ENCODE results near the gene CDCA5. TPM values are rescaled to one million over a fixed set of nuclear protein-coding genes. Genes with fewer than 3 reads are reported as not detected.

Gene CDCA5
- total RNA-seq, 1 donor from 2014 or later, result 1.7 TPM

DNA sequence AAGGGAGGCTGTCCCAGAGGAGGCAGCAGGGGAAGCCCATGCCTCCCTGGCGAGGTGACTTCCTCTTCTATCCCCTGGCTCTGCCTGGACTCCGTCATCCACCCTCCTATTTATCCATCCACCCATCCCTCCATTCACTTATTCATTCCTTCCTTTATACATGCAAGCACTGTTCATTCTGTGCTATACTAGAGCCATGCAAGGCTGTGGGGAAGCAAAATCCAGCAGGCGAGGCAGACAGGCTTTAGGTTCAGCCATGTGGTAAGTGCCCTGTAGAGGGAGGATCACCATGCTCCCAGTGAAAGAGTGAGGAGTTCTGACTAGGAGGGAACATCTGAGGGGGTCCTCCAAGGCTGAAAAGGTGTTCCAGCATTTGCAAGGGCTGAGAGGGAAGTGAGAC is 24.3 kb downstream of the CDCA5 start:
- ATAC-seq, result no peak
- peak; percentile 4 for DNase-seq (ENCODE audit: missing footprints)
- intact Hi-C loops (cut with DNase I), result no loop called here

DNA sequence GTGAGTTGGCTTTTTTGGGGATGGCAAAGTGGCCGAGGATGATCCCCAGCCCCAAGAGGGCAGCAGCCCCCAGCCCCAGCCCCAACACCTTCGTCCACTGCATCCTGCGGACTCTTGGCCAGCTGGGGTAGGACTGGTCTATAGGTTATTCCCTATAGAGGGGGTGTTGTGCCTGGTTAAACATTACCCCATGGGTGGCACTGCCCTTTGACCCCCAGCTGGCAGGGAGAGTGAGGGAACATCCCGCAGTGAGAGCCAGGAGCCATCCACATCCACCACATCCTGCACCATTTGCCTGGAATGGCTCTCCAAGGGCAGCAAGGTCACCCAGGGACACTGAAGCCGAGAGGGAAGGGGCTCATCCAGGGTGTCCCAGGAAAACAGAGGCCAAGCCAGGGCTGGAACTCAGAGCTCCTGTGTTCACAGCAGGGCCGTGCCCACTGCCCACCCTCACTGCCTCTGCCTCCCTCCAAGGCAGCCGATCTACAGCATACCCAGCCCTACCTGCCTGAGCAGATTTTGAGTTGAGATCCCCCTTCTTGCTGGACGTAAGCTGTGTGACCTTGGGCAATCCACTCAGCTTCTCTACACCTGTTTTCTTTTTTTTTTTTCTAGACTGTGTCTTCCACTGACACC is 25.3 kb downstream of the CDCA5 start, which contains the start of gene NAALADL1:
Gene NAALADL1, minus strand, starts transcription at position 135 of the 636 bp plus-strand sequence. Its CDS starts 32 bp downstream, at position 103.
- ATAC-seq, result no peak
- intact Hi-C loops (cut with DNase I), result no loop called here
- peak; percentile 57 for DNase-seq (ENCODE audit: missing footprints)

DNA sequence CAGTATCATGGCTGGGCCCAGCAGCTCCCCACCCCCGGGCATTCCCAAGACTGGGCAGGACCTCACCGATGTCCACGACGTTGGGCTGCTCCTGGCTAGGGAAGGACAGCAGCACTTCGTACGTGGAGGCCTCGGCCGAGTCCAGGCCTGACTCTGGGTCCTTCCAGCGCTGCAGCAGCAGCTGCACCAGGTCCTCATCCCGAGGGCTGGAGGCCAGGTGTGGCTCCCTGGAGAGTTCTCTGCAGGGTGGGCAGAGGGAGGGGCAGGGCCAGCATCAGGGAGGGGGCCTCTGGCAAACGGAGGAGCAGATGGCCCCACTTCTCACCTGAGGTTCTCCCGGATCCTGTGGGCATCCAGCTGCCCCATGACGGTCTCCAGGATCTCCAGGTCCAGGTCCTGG is 25.8 kb downstream of the CDCA5 start:
- DNase-seq (ENCODE audit: missing footprints) (no peak), ATAC-seq (no peak)
- intact Hi-C loops (cut with DNase I), result no loop called here

- intact Hi-C loops (cut with DNase I), result no loop called here
- no peak for ATAC-seq
- DNase-seq (ENCODE audit: missing footprints), result peak; percentile 45
Observed at GRCh38 chr11:65057526-65057925, 26.3 kb downstream of the CDCA5 start.

DNA sequence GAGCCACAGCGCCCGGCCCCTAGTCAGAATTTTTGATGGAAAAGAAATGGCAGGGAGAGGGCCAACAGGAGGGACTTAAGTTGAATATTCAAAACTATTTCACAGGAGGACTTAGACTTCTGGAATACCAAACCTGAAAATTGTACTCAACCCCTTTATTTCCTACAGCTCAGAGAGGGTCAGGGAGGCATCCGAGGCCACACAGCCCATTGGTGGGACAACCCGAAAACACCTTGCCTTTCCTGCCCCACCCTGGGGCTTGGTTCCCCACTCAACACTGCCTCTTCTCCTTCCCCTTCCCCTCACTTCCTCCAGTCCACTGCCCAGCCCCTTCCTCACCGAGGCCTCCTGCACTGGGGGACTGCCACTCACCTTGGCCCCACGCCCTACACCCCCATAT is 26.8 kb downstream of the CDCA5 start:
- peak; percentile 37 for DNase-seq (ENCODE audit: missing footprints)
- intact Hi-C loops (cut with DNase I), result no loop called here
- no peak for ATAC-seq

DNA sequence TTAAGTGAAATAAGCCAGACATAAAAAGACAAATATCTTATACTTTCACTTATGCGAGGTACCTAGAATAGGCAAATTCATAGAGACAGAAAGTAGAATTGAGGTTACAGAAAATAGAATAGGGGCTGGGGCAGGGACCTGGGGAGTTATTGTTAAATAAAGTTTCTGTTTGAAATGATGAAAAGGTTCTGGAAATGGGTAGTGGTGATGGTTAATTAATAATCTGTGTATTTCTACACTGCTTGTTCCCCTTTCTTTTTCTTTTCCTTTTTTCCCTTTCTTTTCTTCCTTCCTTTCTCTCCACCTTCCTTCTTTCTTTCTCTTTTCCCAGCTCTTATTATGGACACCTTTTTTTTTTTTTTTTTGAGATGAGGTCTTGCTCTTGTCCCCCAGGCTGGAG is 28.3 kb downstream of the CDCA5 start:
- intact Hi-C loops (cut with DNase I), result no loop called here
- ATAC-seq (no peak), DNase-seq (ENCODE audit: missing footprints) (no peak)

DNA sequence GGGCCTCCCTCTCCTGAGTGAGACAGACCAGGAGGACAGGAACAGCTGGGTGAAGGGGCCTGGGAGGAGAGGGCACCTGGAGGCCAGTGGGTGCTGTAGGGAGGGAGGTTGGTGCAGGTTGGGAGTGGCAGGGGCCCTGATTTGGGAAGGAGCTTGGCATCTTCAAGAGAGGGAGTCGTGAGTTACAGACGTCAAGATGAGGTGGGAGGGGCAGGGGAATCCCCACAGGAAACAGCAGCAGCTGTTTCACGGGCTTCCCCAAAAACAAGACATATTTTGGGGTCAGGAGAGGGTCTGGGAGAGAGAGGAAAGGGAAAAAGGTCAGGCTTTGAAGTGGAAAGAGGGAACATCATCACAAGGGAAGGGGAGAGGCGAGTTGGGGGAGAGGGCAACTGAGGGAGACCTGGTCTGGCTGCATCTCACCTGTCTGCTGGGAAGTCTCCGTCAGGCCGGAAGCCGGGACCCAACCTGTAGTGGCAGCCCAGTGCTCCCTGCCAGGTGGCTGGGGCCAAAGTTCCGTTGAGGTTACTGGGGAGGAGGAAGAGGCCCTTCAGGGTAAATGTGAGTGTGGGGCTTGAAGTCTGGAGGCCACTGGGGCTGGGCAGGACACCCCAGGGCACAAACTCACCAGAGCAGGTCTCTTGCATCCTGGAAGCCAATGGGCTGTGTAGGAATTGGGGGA is 29.9 kb downstream of the CDCA5 start:
- DNase-seq (ENCODE audit: missing footprints) (peak; percentile 13), ATAC-seq (no peak)
- intact Hi-C loops (cut with DNase I), result no loop called here

- ATAC-seq (no peak), DNase-seq (ENCODE audit: missing footprints) (no peak)
- intact Hi-C loops (cut with DNase I), result no loop called here
Observed at GRCh38 chr11:65051398-65051858, 32.4 kb downstream of the CDCA5 start.

GRCh38 chr11:65047581-65048422 is 36.0 kb downstream of the CDCA5 start:
- ATAC-seq, result peak; percentile 53
- intact Hi-C loops (cut with DNase I), result no loop called here
- DNase-seq (ENCODE audit: missing footprints), result peak; percentile 74

DNA sequence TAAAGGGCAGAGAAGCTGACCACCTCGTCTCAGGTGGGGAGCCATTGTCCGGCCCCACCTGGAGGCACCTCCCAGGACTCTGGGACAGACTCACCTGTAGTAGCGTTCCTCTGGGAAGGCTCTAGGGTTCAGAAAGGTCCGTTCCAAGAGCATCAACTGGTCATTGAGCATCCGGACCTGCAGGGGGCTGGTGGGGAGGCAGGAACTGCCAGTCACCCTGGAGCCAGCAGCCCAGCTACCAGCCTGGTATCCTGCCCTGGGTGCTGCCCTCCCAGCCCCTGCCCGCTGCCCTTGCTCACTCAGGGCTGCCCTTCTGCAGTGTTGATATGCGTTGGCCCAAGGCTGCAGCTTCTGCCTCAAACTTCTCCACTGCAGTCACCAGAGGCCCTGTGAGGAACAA is 38.1 kb downstream of the CDCA5 start:
- intact Hi-C loops (cut with DNase I), result no loop called here
- ATAC-seq (no peak), DNase-seq (ENCODE audit: missing footprints) (peak; percentile 2)

- peak; percentile 14 for DNase-seq (ENCODE audit: missing footprints)
- ATAC-seq, result no peak
- intact Hi-C loops (cut with DNase I), result no loop called here
Observed at GRCh38 chr11:65045061-65045460, 38.8 kb downstream of the CDCA5 start.

GRCh38 chr11:65043881-65044501 is 39.8 kb downstream of the CDCA5 start:
- peak; percentile 65 for DNase-seq (ENCODE audit: missing footprints)
- ATAC-seq, result peak; percentile 12
- intact Hi-C loops (cut with DNase I), result loop anchor here (5.0 kb wide), 1 partner anchor 38 kb away; the partner anchor contains the start of genes CDCA5 and ZFPL1

- ATAC-seq, result no peak
- intact Hi-C loops (cut with DNase I), result loop anchor here (5.0 kb wide), 1 partner anchor 39 kb away; the partner anchor contains the start of genes CDCA5 and ZFPL1
- no peak for DNase-seq (ENCODE audit: missing footprints)
Observed at GRCh38 chr11:65042891-65043290, 40.9 kb downstream of the CDCA5 start.

- ATAC-seq, result peak; percentile 95
- intact Hi-C loops (cut with DNase I), result loop anchor here (2.0 to 5.0 kb wide), 2 partner anchors 14 to 41 kb away; partner anchors contain the start of genes CDCA5, SNX15 and ZFPL1
- peak; percentile 95 for DNase-seq (ENCODE audit: missing footprints)
Observed at GRCh38 chr11:65040847-65041622, 42.8 kb downstream of the CDCA5 start, which contains the start of gene SAC3D1. Gene SAC3D1 (plus strand): TSS chr11:65041210. CDS start chr11:65041293, 83 bp downstream.

- intact Hi-C loops (cut with DNase I), result loop anchor here (2.0 to 5.0 kb wide), 2 partner anchors 14 to 42 kb away; partner anchors contain the start of genes CDCA5, SNX15 and ZFPL1
- ATAC-seq, result no peak
- DNase-seq (ENCODE audit: missing footprints), result no peak
Observed at GRCh38 chr11:65040520-65040846, 43.4 kb downstream of the CDCA5 start.

DNA sequence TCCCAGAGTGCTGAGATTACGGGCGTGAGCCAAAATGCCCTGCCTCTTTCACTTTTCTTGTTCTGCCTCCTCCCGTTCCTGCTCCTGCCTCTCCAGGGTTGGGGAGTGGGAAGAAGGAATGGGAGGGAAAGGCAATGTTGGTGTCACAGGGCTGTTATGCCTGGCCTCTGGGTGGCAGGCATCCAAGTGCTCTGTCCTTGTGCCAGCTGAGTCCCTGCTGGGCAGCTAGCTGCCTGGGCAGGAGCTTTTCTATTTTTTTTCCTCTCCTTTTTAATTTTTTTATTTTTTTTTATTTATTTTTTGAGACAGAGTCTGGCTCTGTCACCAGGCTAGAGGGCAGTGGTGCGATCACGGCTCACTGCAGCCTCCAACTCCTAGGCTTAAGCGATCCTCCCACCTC is 46.9 kb downstream of the CDCA5 start:
- DNase-seq (ENCODE audit: missing footprints) (peak; percentile 76), ATAC-seq (no peak)
- intact Hi-C loops (cut with DNase I), result no loop called here

- peak; percentile 23 for DNase-seq (ENCODE audit: missing footprints)
- intact Hi-C loops (cut with DNase I), result no loop called here
- no peak for ATAC-seq
Observed at GRCh38 chr11:65035579-65035978, 48.3 kb downstream of the CDCA5 start.

DNA sequence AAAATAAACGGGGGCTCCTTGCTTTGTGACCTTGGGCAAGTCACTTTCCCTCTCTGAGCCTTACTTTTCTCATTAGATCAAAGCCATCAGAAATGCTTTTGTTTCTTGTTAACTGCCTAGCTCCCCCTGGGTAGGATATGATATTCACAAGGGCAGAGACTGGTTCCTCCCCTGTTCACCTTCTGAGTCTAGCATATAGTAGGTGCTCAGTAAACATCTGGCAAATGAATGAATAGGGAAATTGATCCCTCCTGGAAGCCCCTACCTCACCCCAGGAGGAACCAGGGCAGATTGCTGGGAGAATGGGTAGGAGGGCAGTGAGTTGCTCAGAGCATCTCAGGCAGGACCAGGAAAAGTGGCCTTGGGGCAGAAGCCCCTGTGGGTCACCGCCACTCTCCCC is 49.4 kb downstream of the CDCA5 start:
- DNase-seq (ENCODE audit: missing footprints), result no peak
- no peak for ATAC-seq
- intact Hi-C loops (cut with DNase I), result no loop called here
